Inflammatory macrophage (primary cell): ENCODE measurements around the gene PKN2.
"Not testable (repeated sequence)": the region's sequence is repeated elsewhere in the genome, so short reads cannot be mapped to it uniquely, and the experiment has no call there.

Source experiments
- DNase-seq, 2 donors: peaks; one replicate each; pipeline ENCODE4 v3.0.0-alpha.2; 2020 to 2022

Gene PKN2

DNA sequence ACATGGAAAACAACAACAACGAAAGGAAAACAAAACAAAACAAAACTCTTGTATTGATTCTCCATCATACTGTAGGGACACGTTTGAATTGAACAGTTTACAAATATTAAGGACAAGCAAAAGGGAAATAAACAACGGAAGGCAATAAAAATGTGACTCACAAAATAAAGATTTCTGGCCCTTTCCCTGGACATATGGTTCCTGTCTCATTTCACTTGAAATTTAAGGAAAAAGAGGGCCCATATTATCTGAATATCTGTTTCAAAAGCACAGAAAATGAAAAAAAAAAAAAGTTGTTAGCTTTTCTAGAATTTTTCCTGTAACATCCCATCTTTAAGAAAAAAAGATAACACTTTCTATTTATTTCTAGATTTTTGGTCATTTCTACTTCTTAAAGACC, 3.6 kb upstream of the PKN2 start:
- DNase-seq = no peak

- no peak for DNase-seq
Observed at GRCh38 chr1:88680911-88681622, 3.0 kb upstream of the PKN2 start.

DNA sequence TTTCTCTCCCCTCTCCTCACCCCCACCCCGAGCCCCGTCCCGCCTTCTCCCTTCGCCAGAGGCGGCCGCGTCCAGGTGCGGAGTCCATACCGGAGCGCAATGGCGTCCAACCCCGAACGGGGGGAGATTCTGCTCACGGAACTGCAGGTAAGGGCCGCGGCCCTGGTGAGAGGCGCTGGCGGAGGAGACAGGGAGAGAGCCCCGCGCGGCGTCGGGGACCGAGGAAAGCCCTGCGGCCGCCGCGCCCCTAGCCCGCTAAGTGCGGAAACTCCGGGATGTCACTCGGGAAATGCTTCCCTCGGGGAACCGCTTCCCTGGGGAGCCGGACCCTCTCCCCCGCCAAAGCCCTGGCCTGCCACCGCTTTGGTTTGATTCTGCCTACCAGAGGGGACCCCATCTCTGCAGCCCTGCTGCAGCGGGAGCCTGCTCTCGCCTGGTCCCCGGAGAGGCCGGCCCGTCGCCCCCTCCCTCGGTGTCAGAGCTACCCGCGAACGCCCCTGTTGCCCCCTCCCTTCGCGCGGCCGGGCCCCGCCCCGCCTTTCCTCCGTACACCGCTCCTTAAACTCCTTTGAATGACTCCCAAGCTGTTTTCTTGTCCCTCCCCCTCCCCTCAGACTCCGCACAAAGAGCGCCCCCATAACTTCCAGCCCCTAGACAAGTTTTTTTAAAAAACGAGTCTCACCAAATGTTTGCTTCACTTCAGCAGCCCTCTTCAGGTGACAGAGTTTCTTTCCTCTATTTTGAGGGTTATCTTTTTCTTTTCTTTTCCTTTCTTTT, 597 bp downstream of the PKN2 start:
- DNase-seq = peak; percentile 15 to 30

DNA sequence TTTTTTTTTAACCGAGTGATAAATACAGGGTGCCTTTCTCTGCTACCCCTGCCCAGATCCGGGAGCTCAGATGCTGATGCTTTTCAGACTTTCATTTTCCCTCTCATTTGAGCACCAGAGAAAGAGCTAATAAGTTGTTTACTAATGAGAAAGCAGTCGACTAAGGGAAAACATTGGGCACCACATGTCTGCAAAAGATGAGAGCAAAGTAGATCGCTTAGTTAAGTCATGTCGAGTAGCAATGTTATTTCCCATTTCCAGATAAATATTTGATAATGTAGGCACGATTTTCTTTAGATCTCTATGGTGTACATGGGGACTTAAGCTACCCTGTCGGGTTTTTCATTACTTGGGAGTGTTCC, 1.2 kb downstream of the PKN2 start:
- DNase-seq = peak; percentile 4 to 17

- DNase-seq = no peak
Observed at GRCh38 chr1:88691540-88691939, 7.5 kb downstream of the PKN2 start.

- no peak for DNase-seq
Observed at GRCh38 chr1:88695781-88696180, 11.7 kb downstream of the PKN2 start.

DNA sequence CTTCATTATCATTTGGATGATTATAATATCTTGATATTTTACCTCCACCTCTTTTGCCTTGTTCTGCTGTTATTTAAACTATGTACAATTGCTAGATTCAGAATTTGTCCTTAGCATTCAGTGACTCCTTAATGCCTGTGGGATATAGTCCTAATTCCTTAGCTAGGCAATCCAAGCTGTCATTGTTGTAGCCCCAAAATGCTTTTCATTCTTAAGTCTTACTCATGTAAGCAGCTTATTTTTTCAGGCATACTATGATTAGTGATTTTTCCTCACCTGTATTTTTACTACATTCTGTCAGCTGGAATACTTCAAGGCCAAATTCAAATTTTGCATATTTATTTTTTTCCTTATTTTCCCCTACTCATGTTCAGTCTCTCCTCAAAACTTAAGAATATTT, 13.4 kb downstream of the PKN2 start:
- DNase-seq = no peak

DNA sequence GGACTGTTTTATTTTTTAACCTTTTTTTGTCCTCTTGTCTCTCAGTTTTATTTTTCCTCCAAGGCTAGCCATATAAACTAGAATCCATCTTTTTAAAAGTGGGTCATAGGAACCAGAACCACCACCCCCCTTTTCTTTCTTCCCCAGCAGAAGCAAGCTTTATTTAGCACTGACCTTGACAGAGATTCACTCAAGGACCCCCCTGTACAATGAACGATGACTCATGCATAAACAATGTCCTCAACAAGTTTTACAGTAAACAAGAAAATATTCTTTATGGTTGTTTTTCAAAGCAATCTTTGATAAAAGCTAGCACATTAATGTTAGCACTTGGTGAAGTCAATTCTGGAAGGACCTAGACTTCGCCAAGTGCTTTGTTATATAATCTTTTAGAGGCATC, 14.1 kb downstream of the PKN2 start:
- DNase-seq = no peak

DNA sequence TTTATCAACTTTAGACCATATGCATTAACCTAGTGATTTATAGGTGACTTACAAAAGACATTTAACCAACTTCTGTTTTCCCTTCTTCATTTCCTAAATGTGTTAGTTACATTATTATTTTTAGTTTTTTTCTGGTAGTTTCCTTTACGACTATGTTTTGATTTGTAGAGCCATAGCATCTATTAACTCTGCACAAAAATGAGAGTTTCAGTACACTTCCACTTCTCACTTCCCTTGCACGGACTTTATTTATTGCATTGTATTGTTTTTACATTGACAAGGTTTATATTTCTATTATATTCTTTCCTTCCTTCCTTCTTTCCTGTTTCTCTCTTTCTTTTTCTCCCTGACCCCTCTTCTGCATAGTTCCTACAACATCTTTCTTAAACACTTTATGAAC, 14.7 kb downstream of the PKN2 start:
- no peak for DNase-seq

- peak; percentile 21 to 46 for DNase-seq
Observed at GRCh38 chr1:88700425-88701013, 16.4 kb downstream of the PKN2 start.

DNA sequence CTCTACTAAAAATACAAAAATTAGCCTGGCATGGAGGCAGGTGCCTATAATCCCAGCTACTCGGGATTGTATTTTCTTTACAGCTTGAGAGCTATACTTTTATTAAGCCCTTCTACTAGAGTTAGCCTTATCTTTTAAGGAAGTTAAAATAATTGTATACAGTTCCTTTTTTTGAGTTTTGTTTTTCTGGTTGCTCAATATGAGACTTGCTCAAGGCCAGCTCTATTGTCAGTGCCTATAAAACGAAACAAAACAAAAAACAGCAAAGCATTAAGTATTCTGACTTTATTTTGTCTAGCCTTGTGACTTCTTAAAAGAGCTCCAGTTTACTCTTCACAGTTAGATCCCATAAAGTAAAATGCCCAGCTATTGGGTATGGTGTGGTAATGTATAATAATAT, 17.2 kb downstream of the PKN2 start:
- DNase-seq = peak; percentile 80 to 98

- peak; percentile 71 to 80 for DNase-seq
Observed at GRCh38 chr1:88701793-88702192, 17.7 kb downstream of the PKN2 start.

DNA sequence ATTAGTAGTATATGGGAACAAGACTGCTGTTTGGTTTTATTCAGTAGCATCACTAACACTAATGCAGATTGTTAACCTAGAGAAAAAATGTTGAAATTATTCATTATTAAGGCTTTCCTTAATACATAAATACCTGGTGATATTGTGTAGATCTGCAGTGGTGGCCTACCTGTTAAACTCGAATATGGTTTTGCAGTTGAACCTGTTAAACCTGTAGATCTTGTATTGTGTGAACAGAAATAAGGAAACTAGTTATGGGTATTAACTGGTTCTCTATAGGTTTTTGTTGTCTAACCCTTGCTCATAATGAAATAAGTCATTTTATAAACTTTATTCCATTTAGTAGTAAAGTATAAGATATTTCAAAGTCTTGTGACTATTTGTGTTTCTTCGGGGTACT, 23.9 kb downstream of the PKN2 start:
- no peak for DNase-seq

DNA sequence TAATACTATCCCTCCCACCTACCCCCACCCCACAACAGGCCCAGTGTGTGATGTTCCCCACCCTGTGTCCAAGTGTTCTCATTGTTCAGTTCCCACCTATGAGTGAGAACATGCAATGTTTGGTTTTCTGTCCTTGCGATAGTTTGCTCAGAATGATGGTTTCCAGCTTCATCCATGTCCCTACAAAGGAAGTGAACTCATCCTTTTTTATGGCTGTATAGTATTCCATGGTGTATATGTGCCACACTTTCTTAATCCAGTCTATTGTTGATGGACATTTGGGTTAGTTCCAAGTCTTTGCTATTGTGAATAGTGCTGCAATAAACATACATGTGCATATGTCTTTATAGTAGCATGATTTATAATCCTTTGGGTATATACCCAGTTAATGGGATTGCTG, 28.8 kb downstream of the PKN2 start:
- not testable (repeated sequence) for DNase-seq

- DNase-seq = not testable (repeated sequence)
Observed at GRCh38 chr1:88716571-88716970, 32.5 kb downstream of the PKN2 start.

DNA sequence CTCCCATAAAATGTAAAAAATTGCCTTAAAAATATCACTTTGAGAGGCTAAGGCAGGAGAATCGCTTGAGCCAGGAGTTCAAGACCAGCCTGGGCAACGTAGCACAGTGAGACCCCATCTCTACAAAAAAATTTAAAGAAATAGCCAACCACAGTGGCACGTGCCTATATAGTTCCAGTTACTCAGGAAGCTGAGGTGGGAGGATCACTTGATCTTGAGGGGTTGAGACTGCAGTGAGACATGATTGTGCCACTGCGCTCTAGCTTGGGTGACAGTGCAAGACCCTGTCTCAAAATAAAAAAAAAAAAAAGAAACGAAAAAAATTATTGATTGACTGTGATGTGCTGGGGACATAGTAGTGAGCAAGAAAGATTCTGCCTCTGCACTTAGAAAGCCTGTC, 38.4 kb downstream of the PKN2 start:
- no peak for DNase-seq

DNA sequence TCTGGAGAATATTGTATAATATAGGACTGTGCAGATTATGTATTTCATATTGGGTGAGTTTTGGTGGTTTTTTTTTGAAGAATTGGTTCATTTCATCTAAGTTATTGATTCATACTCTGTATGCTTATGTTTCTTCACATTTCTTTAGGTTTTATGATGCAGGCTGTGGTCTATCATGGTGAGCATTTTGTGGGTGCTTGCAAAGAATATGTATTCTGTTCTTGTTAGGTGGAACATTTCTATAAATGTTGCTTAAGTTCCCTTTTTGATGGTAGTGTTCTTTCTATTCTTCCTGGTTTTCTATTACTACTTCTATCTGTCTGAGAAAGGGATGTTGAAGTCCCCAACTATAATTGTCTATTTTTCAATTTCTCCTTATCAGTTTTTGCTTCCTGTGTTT, 42.6 kb downstream of the PKN2 start:
- DNase-seq = peak in 1 of 2 donors; percentile 33

DNA sequence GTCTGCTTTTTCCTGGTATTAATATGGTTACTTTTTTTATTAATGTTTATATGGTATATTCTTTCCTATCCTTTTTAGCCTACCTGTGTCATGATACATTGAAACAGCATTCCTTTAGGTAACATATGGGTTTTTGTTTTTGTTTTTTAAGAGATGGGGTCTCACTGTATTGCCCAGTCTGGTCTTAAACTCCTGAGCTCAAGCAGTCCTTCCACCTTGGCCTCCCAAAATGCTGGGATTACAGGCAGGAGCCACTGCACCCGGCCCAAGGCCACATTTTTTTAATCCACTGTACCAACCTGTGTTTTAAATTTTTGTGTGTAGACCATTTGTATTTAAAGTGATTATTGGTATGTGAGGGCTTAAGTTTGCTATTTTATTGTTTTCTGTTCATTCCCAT, 43.1 kb downstream of the PKN2 start:
- DNase-seq = no peak

- no peak for DNase-seq
Observed at GRCh38 chr1:88729297-88729696, 45.2 kb downstream of the PKN2 start.

DNA sequence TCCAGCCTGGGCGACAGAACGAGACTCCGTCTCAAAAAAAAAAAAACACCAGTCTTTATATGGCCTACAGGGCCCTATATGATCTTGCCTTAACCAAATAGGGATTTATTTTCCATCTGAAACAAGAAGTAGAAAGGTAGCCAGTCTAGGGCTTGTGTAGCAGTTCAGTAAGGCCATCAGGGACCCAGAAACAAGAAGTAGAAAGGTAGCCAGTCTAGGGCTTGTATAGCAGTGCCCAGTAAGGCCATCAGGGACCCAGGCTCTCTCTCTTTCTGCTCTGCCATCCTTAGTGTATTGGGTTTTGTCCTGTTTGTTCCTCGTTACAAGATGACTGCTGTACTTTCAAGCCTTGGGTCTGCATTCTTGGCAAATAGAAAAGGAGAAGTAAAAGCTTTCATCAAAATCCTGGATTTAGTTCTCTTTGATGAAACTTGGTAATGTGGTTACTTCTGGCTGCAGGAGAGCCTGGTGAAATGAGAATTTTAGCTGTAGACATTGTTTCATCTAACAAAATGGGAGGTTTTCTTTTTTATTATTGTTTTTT, 46.1 kb downstream of the PKN2 start:
- peak; percentile 17 to 64 for DNase-seq

GRCh38 chr1:88730995-88731394, 46.9 kb downstream of the PKN2 start:
- no peak for DNase-seq

DNA sequence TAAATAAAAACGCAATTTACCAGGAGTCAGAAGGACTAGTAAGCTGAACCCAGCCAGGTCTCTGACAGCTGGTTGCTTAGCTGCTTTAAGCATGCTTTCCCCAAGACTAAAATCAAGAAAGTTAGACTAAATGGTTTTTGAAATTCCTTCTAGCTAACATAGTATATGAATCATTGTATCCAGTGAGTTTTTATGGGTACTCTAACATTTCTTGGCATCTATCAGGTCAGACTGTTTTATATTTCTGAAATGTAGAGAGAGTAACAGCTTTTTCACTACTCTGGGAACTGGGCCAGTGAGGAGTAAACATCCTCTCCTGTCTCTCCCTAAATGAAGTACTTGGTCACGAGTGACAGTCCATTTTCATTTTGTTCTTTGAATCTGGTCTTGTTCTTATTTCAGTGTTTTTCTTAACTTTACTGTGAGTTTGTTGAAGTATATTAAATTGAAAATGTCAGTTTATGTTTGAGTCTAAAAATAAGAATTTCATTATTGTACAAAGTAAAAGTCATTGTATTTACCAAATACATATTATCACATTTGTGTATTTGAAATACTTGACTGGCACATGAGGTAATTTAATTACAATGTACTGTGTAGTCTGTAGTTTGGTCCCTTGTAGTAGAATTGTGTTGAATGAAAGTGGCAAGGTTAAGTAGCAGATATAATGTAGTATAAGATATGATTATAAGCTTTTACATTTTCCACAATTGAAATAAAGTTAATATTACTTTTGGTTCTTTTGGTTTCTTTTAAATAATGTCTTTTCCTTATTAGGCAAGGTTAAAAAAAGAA, 47.6 kb downstream of the PKN2 start:
- no peak for DNase-seq

DNA sequence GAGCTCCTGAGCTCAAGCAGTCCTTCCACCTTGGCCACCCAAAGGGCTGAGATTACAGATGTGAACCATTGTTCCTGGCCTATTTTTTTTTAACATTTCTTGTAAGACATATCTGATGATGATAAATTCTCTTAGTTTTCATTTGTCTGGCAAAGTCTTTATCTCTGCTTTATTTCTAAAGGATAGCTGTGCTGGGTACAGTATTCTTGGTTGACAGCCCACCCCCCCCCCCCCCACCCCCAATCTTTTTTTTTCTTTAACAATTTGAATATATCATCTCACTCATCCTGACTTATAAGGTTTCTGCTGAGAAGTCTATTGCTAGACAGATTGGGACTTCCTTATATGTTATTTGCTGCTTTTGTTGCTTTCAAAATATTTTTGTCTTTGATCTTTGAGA, 51.3 kb downstream of the PKN2 start:
- no peak for DNase-seq
